GM19193 (cell line): ENCODE results near the gene GDF2.

ENCODE experiments used
- POLR2A ChIP-seq: IDR thresholded peaks from 4 replicates; pipeline ENCODE4 v1.6.1; 2011; ENCODE audit not compliant: insufficient read depth, insufficient read length; ENCODE audit errors: extremely low read depth

Gene GDF2

GRCh38 chr10:47371629-47372485, 49.6 kb downstream of the GDF2 start:
- TF ChIP-seq POLR2A, result no peak

DNA sequence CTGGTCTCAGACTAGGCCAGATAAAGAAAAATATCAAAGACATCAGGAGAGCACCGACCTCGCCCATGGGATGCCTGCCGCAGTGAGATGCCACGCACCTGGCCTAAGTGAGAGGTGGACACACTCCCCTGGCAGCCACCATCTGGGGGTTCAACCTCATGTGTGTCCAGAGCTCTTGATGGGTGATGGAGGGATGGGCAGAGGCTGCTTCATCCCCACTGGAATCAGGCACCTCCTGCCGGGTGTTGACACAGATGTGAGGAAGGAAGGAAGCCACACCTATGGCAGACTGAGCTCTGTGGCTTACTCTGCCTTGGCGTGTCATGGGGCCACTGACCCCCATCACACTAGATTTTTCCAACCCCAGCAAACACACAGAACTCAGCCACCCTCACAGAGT, 50.5 kb downstream of the GDF2 start:
- TF ChIP-seq POLR2A, result no peak

DNA sequence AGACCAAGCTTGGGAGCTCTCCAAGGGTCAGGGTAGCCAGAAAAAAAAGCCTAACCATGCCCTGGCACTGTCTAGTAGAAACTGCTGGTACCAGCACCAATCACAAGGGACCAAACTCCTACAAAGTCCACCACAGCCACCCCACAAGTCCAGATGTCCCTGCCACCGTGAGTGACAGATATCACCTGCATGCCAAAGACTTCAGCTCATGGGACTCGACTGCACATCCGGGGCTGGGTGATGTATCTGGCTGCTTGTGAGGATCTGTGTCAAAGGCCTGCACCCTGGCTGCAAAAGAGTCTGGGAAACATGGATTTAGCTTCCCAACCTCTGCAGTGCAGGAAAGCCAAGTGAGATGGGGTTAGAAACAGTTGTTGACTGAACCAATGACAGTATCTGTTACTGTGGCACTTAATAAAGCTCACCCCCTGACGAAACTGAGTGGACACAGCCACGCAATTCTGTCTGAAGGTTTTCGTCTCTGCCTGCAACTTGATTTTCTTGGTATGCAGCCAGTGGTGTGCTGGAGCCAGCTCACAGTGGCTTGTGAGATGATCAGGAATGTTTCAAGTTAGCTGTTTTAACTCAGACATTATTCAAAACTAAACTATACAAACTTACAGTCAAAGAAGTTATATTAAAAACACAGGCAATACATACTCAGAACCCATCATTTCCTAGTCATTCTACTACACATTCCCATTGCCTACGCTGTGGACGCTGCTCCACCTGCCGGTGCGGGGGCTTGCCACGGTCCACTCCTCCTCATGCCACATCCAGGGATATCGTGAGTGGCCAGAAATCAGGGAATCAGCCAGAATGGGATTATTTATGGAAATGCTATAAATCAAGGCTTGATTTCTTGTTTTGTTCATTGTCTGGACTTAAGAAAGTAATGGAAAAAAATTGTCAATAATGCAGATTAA, 52.6 kb downstream of the GDF2 start:
- TF ChIP-seq POLR2A, result no peak

DNA sequence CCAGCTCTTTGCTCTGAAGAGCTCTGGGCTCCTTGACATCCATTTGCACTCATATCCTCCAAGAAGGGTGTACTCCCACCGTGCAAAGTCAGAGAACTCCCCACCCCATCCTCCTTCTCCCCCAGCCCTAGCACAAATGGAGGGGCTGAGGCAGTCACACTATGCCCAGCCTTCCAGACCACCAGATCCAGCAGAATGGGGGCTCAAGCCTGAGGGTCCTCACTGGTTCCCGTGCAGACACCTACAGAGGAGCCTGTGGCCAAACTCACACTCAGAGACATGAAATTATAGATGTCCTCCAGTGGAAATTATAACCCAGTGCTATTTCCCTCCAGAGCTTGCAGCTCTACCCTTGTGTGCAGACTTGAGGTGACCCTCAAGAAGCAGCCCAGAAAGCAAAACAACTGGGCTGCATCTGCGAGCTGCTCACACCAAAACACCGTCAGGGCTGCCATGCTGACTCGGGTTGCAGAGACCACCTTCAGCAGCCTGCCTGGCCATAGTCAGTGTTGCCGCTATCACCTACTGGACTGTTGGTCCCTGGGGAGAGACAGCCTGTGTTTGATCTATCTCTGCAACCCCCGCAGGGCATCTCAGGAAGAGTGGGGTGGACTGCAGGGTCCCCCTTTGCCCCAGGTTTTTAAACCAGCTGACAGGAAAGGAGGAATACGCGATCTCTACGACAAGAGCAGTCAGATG, 54.4 kb downstream of the GDF2 start:
- no peak for TF ChIP-seq POLR2A
